HL-60 (cell line): ENCODE results near the gene ADCY3.

Experiments
- CTCF ChIP-seq: IDR thresholded peaks from one replicate; pipeline ENCODE4 v1.5.1; 2011; ENCODE audit warnings: low read length, control low read depth, inconsistent platforms; ENCODE audit not compliant: insufficient read depth
- REST ChIP-seq: IDR thresholded peaks from 2 replicates; pipeline ENCODE4 v1.6.1; 2012; ENCODE audit warnings: low read depth; ENCODE audit not compliant: insufficient replicate concordance

- TF ChIP-seq CTCF, result no peak
- TF ChIP-seq REST, result no peak
These were observed 32.6 kb downstream of the ADCY3 start for GRCh38 chr2:24887307-24887874.
